Stimulated activated CD8-positive, alpha-beta memory T cell treated with anti-CD3 and anti-CD28 coated beads, Interleukin-15, amount 100 ng/mL, for 24 hours (primary cell): ENCODE results near the gene ADAT1.
A peak's percentile ranks its signal among the peaks of the same experiment; 100 is the strongest.

Experiments
- DNase-seq: peaks from one replicate; pipeline ENCODE4 v3.0.0-alpha.2; 2020; ENCODE audit warnings: low read depth

The ADAT1 gene

DNA sequence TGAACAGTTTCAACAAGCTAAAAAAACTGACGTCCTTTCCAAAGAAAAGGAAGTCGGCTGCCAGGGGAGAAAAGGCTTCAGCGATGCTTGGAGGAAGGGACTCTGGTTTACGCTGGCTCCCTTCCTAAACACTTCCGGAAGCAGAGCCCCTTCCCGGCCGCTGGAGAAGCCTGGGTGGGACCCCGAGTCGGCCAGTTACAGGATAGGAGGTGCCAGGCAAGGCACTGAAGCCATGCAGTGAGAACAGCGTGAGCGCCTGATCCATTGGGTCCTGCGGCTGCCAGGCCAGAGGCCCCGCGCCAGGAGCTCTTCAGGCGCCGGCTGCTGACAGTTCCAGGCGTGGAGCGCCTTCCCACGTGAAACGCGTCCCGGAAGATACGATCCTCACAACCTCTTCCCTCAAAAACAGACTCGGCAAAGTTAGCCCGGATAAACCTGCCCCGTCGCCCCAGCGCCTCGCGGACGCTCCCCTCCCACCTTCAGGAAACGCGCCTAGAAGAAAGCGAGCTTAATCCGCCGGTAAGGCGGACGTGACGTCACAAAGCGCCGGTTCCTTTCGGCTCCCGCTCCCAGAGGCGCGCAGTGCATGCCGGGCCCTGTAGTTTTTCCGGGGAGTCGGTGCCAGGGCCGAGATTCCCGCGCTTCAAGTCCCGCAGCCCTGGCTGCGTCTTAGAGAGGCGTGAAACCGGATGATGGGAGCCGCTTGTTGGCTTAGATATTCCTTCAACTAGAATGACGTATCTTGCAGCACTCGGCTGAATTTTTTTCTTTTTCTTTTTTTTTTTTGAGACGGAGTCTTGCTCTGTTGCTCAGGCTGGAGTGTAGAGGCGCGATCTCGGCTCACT lies at the start of gene ADAT1:
ADAT1 (minus strand) TSS at position 521 of the 845 bp plus-strand sequence. CDS start 2,482 bp downstream, outside the sequence.
- peak; percentile 94 for DNase-seq

DNA sequence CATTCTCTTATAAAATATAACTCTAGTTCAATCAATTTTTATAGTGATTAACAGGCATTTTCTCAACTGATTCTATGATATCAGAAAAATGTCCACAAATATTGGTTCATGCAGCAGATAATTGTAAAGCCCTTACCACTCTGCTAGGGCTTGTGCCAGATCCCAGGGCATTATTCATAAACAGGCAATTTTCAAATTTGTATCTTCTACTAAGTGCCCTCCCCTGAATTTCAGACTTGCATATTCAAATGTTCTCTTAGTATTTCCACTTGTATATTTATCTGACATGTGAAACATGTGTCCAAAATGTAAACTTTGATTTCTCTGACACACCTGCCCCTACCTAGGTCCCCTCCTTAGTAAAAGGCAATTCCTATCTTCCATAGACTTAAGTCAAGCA lies 44.4 kb upstream of the ADAT1 start:
- no peak for DNase-seq

DNA sequence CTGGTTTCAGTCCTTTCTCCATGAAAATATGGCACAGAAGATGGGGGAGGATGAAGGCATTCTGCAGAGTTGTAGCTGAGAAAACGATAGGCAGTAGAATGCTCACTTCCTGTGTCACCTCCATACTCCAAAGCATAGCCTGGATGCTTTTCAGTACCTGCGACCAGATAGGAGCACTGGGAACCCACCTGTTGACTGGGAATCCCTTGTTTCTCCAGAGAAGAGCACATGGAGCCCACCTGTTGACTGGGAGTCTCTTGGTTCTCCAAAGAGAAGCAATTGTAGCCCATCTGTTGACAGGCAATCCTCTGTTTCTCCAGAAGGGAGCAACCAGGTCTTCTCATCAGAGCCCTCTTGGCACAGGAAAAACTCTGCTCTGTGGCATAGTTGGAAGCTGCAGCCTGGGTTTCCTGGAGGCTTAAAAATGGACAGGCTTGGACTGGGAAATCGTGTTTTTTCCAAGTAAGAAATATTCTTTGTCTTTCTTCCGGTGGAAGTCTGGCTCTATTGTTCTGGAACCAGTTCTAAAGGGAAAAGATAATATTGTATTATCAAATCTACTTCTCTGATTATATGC lies 37.7 kb upstream of the ADAT1 start:
- DNase-seq: no peak

GRCh38 chr16:75660321-75660720 lies 37.2 kb upstream of the ADAT1 start:
- DNase-seq: no peak

GRCh38 chr16:75658175-75658574 lies 35.1 kb upstream of the ADAT1 start:
- DNase-seq: no peak

GRCh38 chr16:75653922-75654321 lies 30.8 kb upstream of the ADAT1 start:
- no peak for DNase-seq

DNA sequence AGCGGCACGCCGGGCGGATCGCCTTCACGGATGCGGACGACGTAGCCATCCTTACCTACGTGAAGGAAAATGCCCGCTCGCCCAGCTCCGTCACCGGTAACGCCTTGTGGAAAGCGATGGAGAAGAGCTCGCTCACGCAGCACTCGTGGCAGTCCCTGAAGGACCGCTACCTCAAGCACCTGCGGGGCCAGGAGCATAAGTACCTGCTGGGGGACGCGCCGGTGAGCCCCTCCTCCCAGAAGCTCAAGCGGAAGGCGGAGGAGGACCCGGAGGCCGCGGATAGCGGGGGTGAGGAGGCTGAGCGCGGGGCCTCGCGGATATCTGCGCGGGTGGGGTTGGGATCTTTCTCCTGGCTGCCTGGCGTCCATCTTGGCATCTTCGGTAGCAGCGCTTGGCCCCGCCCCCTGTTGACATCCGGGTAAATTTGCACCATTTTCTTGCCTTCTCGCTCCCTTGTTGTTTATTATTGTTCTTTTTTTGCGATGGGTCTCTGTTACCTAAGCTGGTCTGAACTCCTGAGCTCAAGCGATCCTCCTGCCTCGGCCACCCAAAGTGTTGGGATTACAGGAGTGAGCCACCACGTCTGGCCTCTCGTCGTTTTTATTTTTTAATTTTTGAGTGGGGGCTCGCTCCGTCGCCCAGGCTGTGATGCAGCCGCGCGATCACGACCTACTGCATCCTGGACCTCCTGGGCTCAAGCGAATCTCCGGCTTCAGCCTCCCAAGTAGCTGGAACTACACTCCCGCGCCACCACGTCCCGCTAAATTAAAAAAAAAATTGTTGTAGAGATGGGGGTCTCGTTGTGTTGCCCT lies 25.4 kb upstream of the ADAT1 start:
- DNase-seq: peak; percentile 62

- DNase-seq: peak; percentile 86
Measured at GRCh38 chr16:75647492-75648264, 24.6 kb upstream of the ADAT1 start, which contains the start of the genes KARS1 and TERF2IP. KARS1 (minus strand) TSS chr16:75647665; CDS start chr16:75647639, 26 bp downstream. TERF2IP (plus strand) TSS chr16:75647773; CDS start chr16:75647883, 110 bp downstream.

GRCh38 chr16:75647112-75647491 lies 24.0 kb upstream of the ADAT1 start:
- DNase-seq: no peak

GRCh38 chr16:75644240-75645012 lies 21.3 kb upstream of the ADAT1 start:
- no peak for DNase-seq

- DNase-seq: no peak
Measured at GRCh38 chr16:75640598-75640997, 17.5 kb upstream of the ADAT1 start.

DNA sequence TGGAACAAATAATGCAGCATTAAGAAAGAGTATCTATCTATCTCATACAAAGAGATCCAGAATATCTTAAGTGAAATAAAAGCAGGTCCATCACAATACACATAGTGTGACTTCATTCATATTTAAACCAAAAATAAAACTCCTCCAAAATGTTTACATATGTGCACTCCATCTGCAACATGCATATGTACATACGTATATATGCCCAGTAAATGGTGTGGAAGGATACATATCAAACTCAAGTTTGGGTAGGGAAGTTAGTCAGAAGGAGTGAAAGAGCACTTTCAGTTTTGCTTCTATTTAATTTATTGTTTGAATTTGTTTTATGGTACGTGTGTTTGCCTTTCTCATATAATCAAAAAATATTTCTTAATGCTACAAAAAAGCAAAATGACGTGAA lies 12.0 kb upstream of the ADAT1 start:
- no peak for DNase-seq

DNA sequence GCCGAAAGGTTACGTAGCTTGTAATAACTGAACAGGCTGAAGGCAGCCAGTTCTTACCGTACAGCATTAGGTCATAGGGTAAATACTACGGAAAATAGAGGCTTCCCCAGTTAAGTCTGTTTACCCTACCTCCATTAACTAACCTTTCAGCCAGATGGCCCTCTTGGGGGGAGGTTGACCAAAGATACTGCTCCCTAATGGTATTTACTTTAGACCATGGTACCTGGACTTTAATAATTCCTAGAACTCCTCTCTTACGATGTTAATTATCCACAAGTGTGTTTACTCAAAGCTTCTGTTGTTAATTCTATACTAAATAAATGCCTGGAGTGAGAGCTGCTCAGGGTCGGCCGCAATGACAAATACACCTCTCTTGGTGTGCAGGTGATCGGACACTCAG lies 9.8 kb upstream of the ADAT1 start:
- no peak for DNase-seq

DNA sequence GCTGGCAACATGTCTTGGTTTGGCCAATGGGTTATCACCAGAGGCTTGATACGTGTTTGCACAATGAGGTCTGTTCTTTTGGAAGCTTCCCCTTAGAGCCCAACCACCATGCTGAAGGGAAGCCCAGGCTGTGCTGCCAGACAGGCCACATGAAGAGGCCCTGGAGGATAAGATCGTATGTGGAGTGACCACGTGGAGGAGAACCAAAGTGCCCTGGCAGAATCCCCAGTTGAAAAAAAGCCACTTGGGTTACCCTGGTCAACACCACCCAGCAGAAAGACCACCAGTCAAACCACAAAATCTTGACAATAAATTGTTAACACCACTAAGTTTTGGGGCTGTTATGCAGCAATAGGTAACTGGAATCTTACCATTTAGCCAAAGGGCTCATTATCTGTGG lies 7.0 kb upstream of the ADAT1 start:
- no peak for DNase-seq

- no peak for DNase-seq
Measured at GRCh38 chr16:75629132-75629531, 6.1 kb upstream of the ADAT1 start.

DNA sequence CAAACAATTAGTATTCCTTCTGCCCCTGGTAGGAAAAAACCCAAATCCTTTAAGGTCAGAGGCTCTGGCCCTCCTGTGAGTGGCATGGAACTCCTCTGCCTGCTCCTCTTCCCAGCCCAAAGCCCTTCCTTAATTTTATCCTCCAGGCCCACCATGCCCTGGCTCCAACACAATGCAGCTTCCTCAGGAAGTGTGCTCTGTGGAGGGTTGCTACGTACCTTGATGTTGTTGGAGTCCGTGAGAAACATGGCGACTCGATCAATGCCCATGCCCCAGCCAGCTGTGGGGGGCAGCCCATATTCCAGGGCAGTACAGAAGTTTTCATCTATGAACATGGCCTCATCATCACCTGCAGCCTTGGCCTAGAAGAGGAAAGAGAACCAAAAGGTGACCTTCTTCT lies 5.3 kb upstream of the ADAT1 start:
- no peak for DNase-seq

DNA sequence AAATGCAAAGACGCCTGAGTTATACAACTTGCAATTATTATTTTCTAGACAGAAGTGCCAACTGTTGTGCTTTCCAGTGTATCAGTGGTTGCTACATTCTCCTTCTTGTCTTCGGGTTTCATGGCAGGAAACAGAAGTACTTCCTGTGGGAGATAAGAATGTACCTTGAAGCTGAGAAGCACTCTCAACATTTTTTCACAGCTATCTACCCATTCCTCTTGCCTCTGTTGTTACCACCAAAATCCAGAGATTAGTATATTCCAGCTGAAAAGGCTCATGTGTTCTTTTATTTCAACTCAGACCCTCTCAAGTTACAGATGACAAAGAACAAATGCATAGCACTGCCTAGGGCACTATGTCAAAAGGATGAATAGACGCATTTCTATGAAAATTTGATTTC lies 4.8 kb upstream of the ADAT1 start:
- DNase-seq: no peak

DNA sequence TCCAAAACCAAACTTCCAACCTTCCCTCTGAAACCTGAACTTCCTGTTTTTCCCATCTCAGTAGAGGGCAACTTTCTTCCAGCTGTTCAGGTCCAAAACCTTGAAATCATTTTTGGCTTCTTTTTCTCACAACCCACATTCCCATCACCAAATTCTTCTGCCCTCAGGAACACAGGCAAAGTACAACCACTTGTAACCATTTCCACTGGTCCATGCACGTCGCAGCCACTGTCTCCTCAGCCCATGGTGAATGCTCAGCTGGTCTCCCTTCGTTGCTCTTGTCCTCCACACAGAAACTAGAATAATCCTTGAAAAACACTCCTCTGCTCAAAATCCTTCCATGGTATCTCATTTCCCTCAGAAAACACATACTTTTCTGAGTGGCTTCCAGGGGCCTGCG lies 3.7 kb upstream of the ADAT1 start:
- DNase-seq: no peak

DNA sequence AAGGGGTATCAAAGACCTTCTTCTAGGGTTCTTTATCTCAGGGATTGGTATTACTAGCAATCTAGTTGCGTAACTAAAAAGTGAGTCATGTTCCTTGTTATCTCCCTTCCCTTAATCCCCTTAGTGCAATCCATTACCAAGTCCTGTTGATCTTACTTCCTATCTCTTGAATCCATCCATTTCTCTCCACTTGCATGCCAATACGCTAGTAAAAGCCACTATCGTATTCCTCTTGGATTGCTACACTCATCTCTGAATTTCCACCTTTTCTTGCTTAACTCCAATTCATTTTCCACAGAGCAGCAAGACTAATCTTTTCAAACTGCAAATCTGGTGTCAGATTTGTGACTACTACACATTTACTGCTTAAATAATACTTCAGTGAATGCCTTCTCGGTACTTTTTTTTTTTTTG lies 1.8 kb upstream of the ADAT1 start:
- no peak for DNase-seq

GRCh38 chr16:75621170-75621477 lies 2.0 kb downstream of the ADAT1 start:
- DNase-seq: no peak
